ACC112 (cell line): ENCODE measurements around the gene ACTN1.

ENCODE experiments used
- H2AFZ ChIP-seq: fragments of 200-600 bp; sonication (generic); one replicate; pipeline ENCODE4 v1.6.0; 2017; ENCODE audit warnings: antibody characterized with exemption, low read length; ENCODE audit not compliant: unreplicated experiment
- H3K27ac ChIP-seq: fragments of 200-600 bp; sonication (generic); 2 replicates; pipeline ENCODE4 v1.5.1; 2014; ENCODE audit warnings: low read depth, mild to moderate bottlenecking, antibody characterized with exemption, low read length, moderate library complexity
- H3K27me3 ChIP-seq: fragments of 200-600 bp; sonication (generic); 2 replicates; pipeline ENCODE4 v1.6.1; 2014; ENCODE audit warnings: mild to moderate bottlenecking, antibody characterized with exemption, low read length, moderate library complexity, mixed read lengths; ENCODE audit not compliant: insufficient read depth
- H3K36me3 ChIP-seq: fragments of 200-600 bp; sonication (generic); 2 replicates; pipeline ENCODE4 v1.6.1; 2016; ENCODE audit warnings: mild to moderate bottlenecking, antibody characterized with exemption, low read length, moderate library complexity, mixed read lengths; ENCODE audit not compliant: insufficient read depth
- H3K4me1 ChIP-seq: fragments of 200-600 bp; sonication (generic); one replicate; pipeline ENCODE4 v1.6.1; 2016; ENCODE audit warnings: low read length, mixed read lengths; ENCODE audit not compliant: insufficient read depth, unreplicated experiment, control insufficient read depth
- H3K4me3 ChIP-seq: fragments of 200-600 bp; sonication (generic); 2 replicates; pipeline ENCODE4 v1.5.1; 2014; ENCODE audit warnings: mild to moderate bottlenecking, low read depth, low read length
- H3K79me2 ChIP-seq: fragments of 200-600 bp; sonication (generic); one replicate; pipeline ENCODE4 v1.6.0; 2016; ENCODE audit warnings: low read length; ENCODE audit not compliant: control insufficient read depth, unreplicated experiment, insufficient read depth

Gene ACTN1

DNA sequence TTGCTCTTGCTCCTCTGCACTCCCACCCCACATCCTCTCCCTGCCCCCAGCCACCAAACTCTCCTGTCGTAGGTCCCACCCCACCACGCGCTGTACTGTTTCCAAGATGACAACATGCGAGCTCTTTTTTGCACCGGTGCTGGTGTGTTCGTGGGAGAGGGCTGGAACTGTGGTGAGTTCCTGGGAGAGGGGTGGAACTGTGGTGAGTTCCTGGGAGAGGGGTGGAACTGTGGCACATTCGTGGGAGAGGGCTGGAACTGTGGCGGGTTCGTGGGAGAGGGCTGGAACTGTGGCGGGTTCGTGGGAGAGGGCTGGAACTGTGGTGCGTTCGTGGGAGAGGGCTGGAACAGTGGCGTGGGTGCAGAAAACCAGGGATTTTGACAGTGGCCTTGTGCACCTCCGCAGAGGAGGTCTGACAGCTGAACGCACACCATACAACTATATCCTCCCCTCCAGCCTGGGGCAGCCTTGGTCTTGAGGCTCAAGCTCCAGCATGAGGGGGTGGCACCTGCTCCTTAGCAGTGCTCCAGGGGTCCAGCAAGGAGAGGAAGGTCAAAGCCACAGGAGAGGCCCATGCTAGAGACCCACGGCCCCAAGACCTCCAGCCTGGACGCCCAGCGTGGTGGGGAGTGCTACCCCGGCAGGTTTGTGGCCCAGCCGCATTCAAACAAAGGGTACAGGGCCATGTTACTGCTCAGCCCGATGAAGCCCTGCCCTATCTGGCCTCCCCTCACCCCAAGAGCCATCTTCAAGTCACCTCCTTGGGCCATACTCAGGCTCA is 50.1 kb downstream of the ACTN1 start:
- Histone ChIP-seq H3K4me3 (no peak overlapping the region), H3K36me3 (peaks cover 33% of the 10 kb centered on the region), H3K27ac (no peak overlapping the region), H3K27me3 (no peaks in the 10 kb centered on the region), H3K79me2 (peaks cover 98% of the 10 kb centered on the region), H3K4me1 (peaks cover 11% of the 10 kb centered on the region), H2AFZ (no peak overlapping the region)

DNA sequence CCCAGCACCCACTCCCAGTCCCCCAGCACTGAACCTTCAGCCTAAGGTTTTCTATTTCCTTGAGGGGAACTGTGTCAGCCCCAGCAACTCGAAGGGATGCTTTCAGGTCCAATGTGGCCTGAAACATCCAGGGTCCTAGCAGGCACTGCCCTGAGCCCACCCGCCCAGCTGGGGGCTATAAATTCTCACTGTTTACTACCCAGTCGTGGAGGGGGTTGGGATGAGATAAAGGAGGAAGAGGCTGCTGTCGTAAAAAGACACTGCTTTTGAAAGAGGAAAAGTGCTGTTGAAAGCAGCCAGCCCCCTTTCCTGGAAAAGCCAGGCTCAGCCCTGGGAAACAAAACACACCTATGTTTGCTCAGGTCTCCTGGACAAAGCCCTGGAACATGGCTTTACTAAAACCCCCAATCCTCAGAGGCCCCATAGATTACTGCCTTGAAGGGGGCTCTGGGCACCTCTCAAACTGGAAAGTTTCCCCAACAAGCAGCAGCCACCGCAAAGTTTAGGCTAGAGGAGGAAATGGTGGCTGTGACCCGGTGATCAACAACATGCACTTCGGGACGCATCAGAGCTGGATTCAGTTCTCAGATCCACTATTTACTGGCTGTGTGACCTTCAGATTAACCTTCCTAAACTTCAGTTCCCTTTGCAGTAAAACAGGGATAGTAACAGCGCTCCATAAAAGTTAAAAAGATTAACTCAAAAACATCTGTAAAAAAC is 51.0 kb downstream of the ACTN1 start:
- H3K4me3 ChIP-seq: no peak overlapping the region
- H3K4me1 ChIP-seq: peaks cover 11% of the 10 kb centered on the region
- no peak overlapping the region for H2AFZ ChIP-seq
- H3K79me2 ChIP-seq: peaks cover 97% of the 10 kb centered on the region
- H3K27ac ChIP-seq: no peak overlapping the region
- H3K36me3 ChIP-seq: peaks cover 36% of the 10 kb centered on the region
- H3K27me3 ChIP-seq: no peaks in the 10 kb centered on the region

GRCh38 chr14:68927089-68927488 is 52.0 kb downstream of the ACTN1 start:
- Histone ChIP-seq H3K4me3 (no peak overlapping the region), H3K4me1 (peaks cover 9% of the 10 kb centered on the region), H2AFZ (no peak overlapping the region), H3K27ac (no peak overlapping the region), H3K79me2 (peaks cover 98% of the 10 kb centered on the region), H3K27me3 (no peaks in the 10 kb centered on the region), H3K36me3 (peaks cover 41% of the 10 kb centered on the region)

- H3K4me3 ChIP-seq: no peak overlapping the region
- peaks cover 9% of the 10 kb centered on the region for H3K4me1 ChIP-seq
- H3K36me3 ChIP-seq: peaks cover 39% of the 10 kb centered on the region
- no peaks in the 10 kb centered on the region for H3K27me3 ChIP-seq
- H2AFZ ChIP-seq: no peak overlapping the region
- no peak overlapping the region for H3K27ac ChIP-seq
- H3K79me2 ChIP-seq: peaks cover 96% of the 10 kb centered on the region
These were observed 52.9 kb downstream of the ACTN1 start for GRCh38 chr14:68926236-68926635.

DNA sequence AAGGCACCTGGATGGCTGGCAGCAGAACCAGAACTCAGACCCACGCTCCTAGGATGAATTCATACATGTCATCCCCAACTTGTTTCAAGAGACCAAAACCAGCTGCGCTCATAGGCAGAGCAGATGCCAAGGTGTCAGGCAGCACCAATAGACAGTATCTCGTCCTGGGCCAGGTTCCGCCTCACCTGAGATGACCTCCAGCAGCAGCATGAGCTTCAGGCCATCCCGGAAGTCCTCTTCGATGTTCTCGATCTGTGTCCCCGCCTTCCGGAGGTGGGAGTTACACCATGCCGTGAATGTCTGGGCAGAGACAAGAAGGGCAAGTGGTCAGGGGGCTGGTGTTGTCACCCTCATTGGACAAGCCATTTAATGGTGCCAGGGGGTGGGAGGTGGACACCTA is 53.7 kb downstream of the ACTN1 start:
- H2AFZ ChIP-seq: no peak overlapping the region
- no peak overlapping the region for H3K4me3 ChIP-seq
- H3K27me3 ChIP-seq: no peaks in the 10 kb centered on the region
- H3K79me2 ChIP-seq: peaks cover 95% of the 10 kb centered on the region
- peaks cover 9% of the 10 kb centered on the region for H3K4me1 ChIP-seq
- H3K36me3 ChIP-seq: peaks cover 43% of the 10 kb centered on the region; the same call in 1 of the 2 replicates
- H3K27ac ChIP-seq: no peak overlapping the region

GRCh38 chr14:68924186-68925158 is 54.6 kb downstream of the ACTN1 start:
- H2AFZ ChIP-seq: no peak overlapping the region
- H3K79me2 ChIP-seq: peaks cover 95% of the 10 kb centered on the region
- H3K27ac ChIP-seq: no peak overlapping the region
- H3K4me3 ChIP-seq: no peak overlapping the region
- H3K4me1 ChIP-seq: peaks cover 9% of the 10 kb centered on the region
- H3K27me3 ChIP-seq: no peaks in the 10 kb centered on the region
- H3K36me3 ChIP-seq: peaks cover 50% of the 10 kb centered on the region

GRCh38 chr14:68922886-68923285 is 56.2 kb downstream of the ACTN1 start:
- Histone ChIP-seq H3K27ac (no peak overlapping the region), H3K79me2 (peaks cover 89% of the 10 kb centered on the region)

DNA sequence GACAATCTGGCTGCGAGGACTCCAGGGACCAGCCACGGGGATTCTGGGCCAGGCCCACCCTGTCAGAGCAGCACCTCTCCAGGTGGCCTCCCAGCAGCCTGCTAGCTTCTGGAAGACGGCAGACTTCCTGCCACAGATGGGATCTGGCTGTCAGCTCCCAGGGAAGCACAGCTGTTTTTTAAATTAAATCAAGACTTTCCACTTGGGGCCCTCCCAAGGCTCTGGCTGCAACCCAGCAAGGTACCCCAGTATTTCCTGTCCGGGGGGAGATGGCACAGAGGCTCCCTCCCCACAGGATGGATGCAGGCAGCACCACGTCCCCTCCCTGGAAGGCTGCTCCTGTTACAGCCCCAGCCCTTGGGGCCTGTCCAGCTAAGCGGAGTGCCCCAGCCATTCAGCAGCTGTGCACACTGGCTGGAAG is 56.9 kb downstream of the ACTN1 start:
- Histone ChIP-seq H2AFZ (no peak overlapping the region), H3K36me3 (peaks cover 52% of the 10 kb centered on the region), H3K4me3 (no peak overlapping the region), H3K27me3 (no peaks in the 10 kb centered on the region), H3K79me2 (peaks cover 88% of the 10 kb centered on the region), H3K27ac (no peak overlapping the region), H3K4me1 (peaks cover 9% of the 10 kb centered on the region)

More at GRCh38 chr14:68922886-68923285, 56.2 kb downstream of the ACTN1 start:
- Histone ChIP-seq H3K36me3 (peaks cover 52% of the 10 kb centered on the region), H3K27me3 (no peaks in the 10 kb centered on the region), H3K4me3 (no peak overlapping the region), H3K4me1 (peaks cover 9% of the 10 kb centered on the region), H2AFZ (no peak overlapping the region)

DNA sequence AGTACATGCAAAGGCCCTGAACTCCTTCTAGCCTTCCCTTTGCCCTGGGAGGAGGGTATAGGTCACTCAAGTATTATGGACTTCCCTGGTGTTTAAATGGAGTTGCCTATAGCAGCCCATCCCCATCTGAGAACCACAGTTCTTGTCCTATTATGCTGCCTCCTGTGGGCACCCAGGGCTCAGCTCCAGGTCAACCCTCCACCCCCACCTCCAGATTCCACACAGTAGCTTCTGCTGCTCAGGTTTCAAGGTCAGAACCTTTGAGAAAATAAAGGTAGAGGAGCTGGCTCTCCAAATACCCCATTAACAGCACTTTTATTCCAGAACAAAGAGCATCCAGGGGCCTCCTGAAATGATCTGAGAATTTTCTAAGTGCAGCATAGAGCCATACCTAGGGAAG is 57.4 kb downstream of the ACTN1 start:
- Histone ChIP-seq H3K4me1 (peaks cover 9% of the 10 kb centered on the region), H2AFZ (no peak overlapping the region), H3K36me3 (peaks cover 53% of the 10 kb centered on the region), H3K4me3 (no peak overlapping the region), H3K27me3 (no peaks in the 10 kb centered on the region), H3K79me2 (peaks cover 88% of the 10 kb centered on the region), H3K27ac (no peak overlapping the region)

DNA sequence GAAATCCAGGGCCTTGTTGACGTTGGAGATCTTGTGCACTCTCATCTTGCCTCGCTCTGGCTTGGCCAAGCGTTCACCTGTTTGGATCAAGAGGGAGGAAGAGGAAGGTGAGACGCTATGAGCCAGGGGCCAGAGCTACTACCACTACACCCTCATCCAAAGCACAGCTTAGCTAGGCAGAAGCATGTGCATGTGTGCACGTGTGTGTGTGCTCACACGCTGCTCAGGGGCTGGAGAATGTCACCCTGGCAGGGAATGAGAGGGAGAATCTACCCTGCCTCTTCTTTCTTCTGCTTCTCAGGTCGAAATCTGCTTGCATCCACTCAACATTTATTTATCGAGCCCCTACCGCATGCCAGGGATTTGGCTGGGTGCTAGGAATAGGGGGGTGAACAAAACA is 58.1 kb downstream of the ACTN1 start:
- H3K79me2 ChIP-seq: peaks cover 88% of the 10 kb centered on the region
- no peak overlapping the region for H3K4me3 ChIP-seq
- peaks cover 9% of the 10 kb centered on the region for H3K4me1 ChIP-seq
- no peak overlapping the region for H2AFZ ChIP-seq
- no peak overlapping the region for H3K27ac ChIP-seq
- no peaks in the 10 kb centered on the region for H3K27me3 ChIP-seq
- peaks cover 52% of the 10 kb centered on the region for H3K36me3 ChIP-seq
